Mucosa of stomach (tissue), 1 donor: ENCODE data around the gene HIP1.
"Not testable (repeated sequence)": the region's sequence is repeated elsewhere in the genome, so short reads cannot be mapped to it uniquely, and the experiment has no call there.

ENCODE experiments used
- H3K27me3 ChIP-seq: one replicate; pipeline ENCODE4 v1.7.0; 2013; ENCODE audit warnings: mild to moderate bottlenecking, low read length; ENCODE audit not compliant: control insufficient read depth, insufficient read depth
- H3K36me3 ChIP-seq: one replicate; pipeline ENCODE4 v1.7.0; 2013; ENCODE audit warnings: low read length; ENCODE audit not compliant: control insufficient read depth, insufficient read depth
- H3K4me1 ChIP-seq: one replicate; pipeline ENCODE4 v1.7.0; 2013; ENCODE audit warnings: mild to moderate bottlenecking, low read length; ENCODE audit not compliant: control insufficient read depth, insufficient read depth
- H3K4me3 ChIP-seq: one replicate; pipeline ENCODE4 v1.7.0; 2013; ENCODE audit warnings: low read length
- H3K9ac ChIP-seq: one replicate; pipeline ENCODE4 v1.7.0; 2013; ENCODE audit warnings: mild to moderate bottlenecking, low read length, moderate library complexity
- H3K9me3 ChIP-seq: one replicate; pipeline ENCODE4 v1.7.0; 2013; ENCODE audit warnings: mild to moderate bottlenecking, low read length, moderate library complexity; ENCODE audit not compliant: control insufficient read depth
- donor health status: Pancreatic carcinoma.

The HIP1 gene

GRCh38 chr7:75640201-75640600 is 98.5 kb downstream of the HIP1 start:
- Histone ChIP-seq H3K36me3 (no peaks in the 10 kb centered on the region), H3K27me3 (peaks cover 4% of the 10 kb centered on the region), H3K4me3 (no peak overlapping the region), H3K9ac (peak overlapping the region; percentile 55), H3K4me1 (peaks cover 16% of the 10 kb centered on the region), H3K9me3 (peaks cover 6% of the 10 kb centered on the region)

- no peaks in the 10 kb centered on the region for H3K36me3 ChIP-seq
- H3K4me1 ChIP-seq = peaks cover 16% of the 10 kb centered on the region
- peaks cover 6% of the 10 kb centered on the region for H3K9me3 ChIP-seq
- peak overlapping the region; percentile 55 for H3K9ac ChIP-seq
- H3K4me3 ChIP-seq = peak overlapping the region; percentile 5
- H3K27me3 ChIP-seq = peaks cover 4% of the 10 kb centered on the region
Observed at GRCh38 chr7:75639886-75640190, 98.9 kb downstream of the HIP1 start.

GRCh38 chr7:75639071-75639885 is 99.5 kb downstream of the HIP1 start:
- Histone ChIP-seq H3K4me3 (peak overlapping the region; percentile 36), H3K36me3 (no peaks in the 10 kb centered on the region), H3K9ac (peak overlapping the region; percentile 55), H3K4me1 (peaks cover 16% of the 10 kb centered on the region), H3K27me3 (peaks cover 4% of the 10 kb centered on the region), H3K9me3 (peaks cover 6% of the 10 kb centered on the region)

GRCh38 chr7:75638594-75639070 is 100.1 kb downstream of the HIP1 start:
- Histone ChIP-seq H3K4me3 (peak overlapping the region; percentile 36), H3K9ac (peak overlapping the region; percentile 50), H3K27me3 (peaks cover 4% of the 10 kb centered on the region), H3K36me3 (no peaks in the 10 kb centered on the region), H3K4me1 (peaks cover 16% of the 10 kb centered on the region), H3K9me3 (peaks cover 6% of the 10 kb centered on the region)

DNA sequence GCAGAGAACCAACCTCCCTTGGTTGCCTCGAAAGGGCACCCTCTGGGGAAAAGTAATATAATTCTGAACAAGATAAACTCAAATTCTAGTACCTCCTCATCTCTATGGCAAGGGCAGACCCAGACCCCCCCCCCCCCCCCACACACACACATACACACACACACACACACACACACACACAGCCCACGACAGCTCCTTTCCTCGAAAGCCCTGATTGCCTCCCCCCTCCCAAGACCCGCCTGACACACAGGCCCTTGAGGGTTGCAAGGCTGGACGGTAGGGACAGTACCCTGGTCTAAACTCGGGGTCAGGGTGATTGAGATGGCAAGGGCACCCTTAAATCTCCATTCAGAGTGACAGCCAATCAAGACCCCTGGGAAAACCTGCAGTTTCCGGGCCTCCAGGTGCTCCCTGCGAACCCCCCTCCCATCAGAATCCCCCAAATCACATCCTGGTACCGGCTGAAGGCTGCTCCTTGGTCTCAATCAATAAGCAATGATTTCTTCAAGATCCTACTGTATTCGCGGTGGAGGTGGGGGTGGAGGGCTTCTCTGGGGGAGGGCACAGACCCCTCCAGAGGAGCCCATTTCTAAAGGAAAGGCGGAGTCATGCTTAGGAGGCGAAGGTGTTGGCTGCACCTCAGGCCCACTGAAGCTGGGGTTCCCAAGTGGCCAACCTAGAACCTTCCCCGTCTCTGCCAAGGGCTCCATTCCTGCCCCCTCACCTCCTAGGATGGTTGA is 100.7 kb downstream of the HIP1 start:
- peak overlapping the region; percentile 36 for H3K4me3 ChIP-seq
- H3K4me1 ChIP-seq = peaks cover 16% of the 10 kb centered on the region
- peaks cover 3% of the 10 kb centered on the region for H3K9me3 ChIP-seq
- peaks cover 4% of the 10 kb centered on the region for H3K27me3 ChIP-seq
- H3K36me3 ChIP-seq = no peaks in the 10 kb centered on the region
- H3K9ac ChIP-seq = peak overlapping the region; percentile 50

- H3K9me3 ChIP-seq = no peaks in the 10 kb centered on the region
- H3K9ac ChIP-seq = no peak overlapping the region
- H3K27me3 ChIP-seq = peaks cover 4% of the 10 kb centered on the region
- H3K4me1 ChIP-seq = peaks cover 14% of the 10 kb centered on the region
- H3K4me3 ChIP-seq = no peak overlapping the region
- no peaks in the 10 kb centered on the region for H3K36me3 ChIP-seq
Observed at GRCh38 chr7:75635036-75635435, 103.7 kb downstream of the HIP1 start.

GRCh38 chr7:75632587-75632986 is 106.2 kb downstream of the HIP1 start:
- H3K4me3 ChIP-seq, H3K27me3 ChIP-seq, H3K9me3 ChIP-seq, H3K4me1 ChIP-seq, H3K36me3 ChIP-seq, H3K9ac ChIP-seq: not testable (repeated sequence)

GRCh38 chr7:75631711-75632110 is 107.0 kb downstream of the HIP1 start:
- H3K36me3 ChIP-seq = no peaks in the 10 kb centered on the region
- H3K27me3 ChIP-seq = no peaks in the 10 kb centered on the region
- no peak overlapping the region for H3K4me3 ChIP-seq
- H3K9me3 ChIP-seq = no peaks in the 10 kb centered on the region
- H3K9ac ChIP-seq = no peak overlapping the region
- no peaks in the 10 kb centered on the region for H3K4me1 ChIP-seq

DNA sequence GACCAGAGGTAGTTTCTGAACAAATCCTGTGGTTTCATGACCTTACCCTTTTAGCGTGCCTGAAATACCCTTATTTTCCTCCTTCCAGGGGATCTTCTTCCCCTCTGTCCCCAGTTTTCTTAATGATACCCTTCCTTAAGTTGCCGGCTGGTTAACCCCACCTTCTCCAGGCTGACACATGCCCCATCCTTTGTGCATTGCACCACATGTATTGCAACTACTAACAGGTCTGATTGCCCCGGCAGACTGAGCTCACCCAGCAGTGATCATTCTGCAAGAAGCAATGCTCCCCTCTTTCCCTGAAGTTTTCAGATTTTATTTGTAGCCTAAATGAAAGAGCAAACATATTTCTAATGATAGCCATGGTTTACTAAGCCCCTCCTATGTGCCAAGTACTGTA is 108.2 kb downstream of the HIP1 start:
- no peaks in the 10 kb centered on the region for H3K4me1 ChIP-seq
- H3K27me3 ChIP-seq = no peaks in the 10 kb centered on the region
- no peak overlapping the region for H3K4me3 ChIP-seq
- H3K36me3 ChIP-seq = no peaks in the 10 kb centered on the region
- no peak overlapping the region for H3K9ac ChIP-seq
- no peaks in the 10 kb centered on the region for H3K9me3 ChIP-seq

GRCh38 chr7:75629044-75629443 is 109.7 kb downstream of the HIP1 start:
- Histone ChIP-seq H3K27me3 (no peaks in the 10 kb centered on the region), H3K4me1 (no peaks in the 10 kb centered on the region), H3K36me3 (no peaks in the 10 kb centered on the region), H3K9ac (no peak overlapping the region), H3K9me3 (no peaks in the 10 kb centered on the region), H3K4me3 (no peak overlapping the region)

GRCh38 chr7:75628055-75628454 is 110.7 kb downstream of the HIP1 start:
- Histone ChIP-seq H3K4me3 (no peak overlapping the region), H3K27me3 (no peaks in the 10 kb centered on the region), H3K4me1 (peaks cover 5% of the 10 kb centered on the region), H3K36me3 (no peaks in the 10 kb centered on the region), H3K9me3 (no peaks in the 10 kb centered on the region), H3K9ac (no peak overlapping the region)

- Histone ChIP-seq H3K4me1 (peaks cover 5% of the 10 kb centered on the region), H3K9me3 (no peaks in the 10 kb centered on the region), H3K27me3 (no peaks in the 10 kb centered on the region), H3K36me3 (no peaks in the 10 kb centered on the region), H3K9ac (no peak overlapping the region), H3K4me3 (no peak overlapping the region)
Observed at GRCh38 chr7:75626954-75627353, 111.8 kb downstream of the HIP1 start.
